Heart left ventricle (tissue), 13 donors: ENCODE data around the gene AURKAIP1.

Experiments used
- POLR2A ChIP-seq, 2 donors: fragments of 450-650 bp; IDR thresholded peaks; one replicate each; pipeline ENCODE4 v1.6.1; 2017; ENCODE audit warnings: antibody characterized with exemption in 2 of 2, mild to moderate bottlenecking in 2 of 2, moderate library complexity in 2 of 2
- TF ChIP-seq, protein P1 (sequence below), 12 donors: fragments of 200-600 bp; sonication (generic) in 4 of 12; IDR thresholded peaks; one replicate each; pipeline versions ENCODE4 v1.5.0 to v1.8.0; 2018 to 2022; ENCODE audit warnings: antibody characterized with exemption in 12 of 12, mild to moderate bottlenecking in 5 of 12
- donor health status: ischemic (EF 13 %, LVEDD 7.1; RV severe dilation, severe dysfunction).
- donor health status: DM: no; HTN: yes; CAD: no.
- donor health status: DM: no; HTN: no; CAD: no.
- donor health status: ischemic (EF 25% LVEDD 6.9; RV normal size, moderate dysfunction).
- donor health status: ischemic (EF 25% LVEDD 5.7; RV mildly dilated, moderate dysfunction).
- donor health status: ischemic (EF 35%, LVEDD 5.7; RV mildly dilated, moderate dysfunction).
- donor health status: nonischemic (EF 11% LVEDD 7.7; RV severe dilation, severe dysfunction).
- donor health status: DM: yes; HTN: yes; CAD: no.
- donor health status: PGD.
- donor health status: ischemic (EF 29% LVEDD 5.4; RV normal size, mild dysfunction).
- donor health status: nonischemic (EF 23%, LVEDD 6.1; RV moderate dilation, normal function).

DNA sequence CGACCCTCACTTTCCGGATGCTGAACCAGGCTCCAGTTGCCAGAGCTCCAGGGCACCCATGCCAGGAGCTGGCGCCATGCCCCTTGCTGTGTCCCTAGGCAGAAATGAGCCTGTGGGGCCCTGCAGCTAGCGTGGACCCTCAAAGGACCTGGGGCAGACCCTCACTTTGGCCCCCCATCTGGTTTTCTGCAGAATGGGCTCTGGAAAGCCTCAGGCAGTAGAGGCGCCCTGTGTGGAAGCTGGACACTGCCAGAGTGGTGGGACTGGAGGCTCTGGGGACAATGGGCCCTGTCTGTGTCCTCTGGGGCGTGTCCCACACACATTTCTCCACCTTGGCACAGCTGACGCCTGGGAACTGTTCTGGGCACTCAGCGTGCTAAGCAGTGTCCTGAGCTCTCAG, 6.3 kb upstream of the AURKAIP1 start:
- TF ChIP-seq, protein P1, sequence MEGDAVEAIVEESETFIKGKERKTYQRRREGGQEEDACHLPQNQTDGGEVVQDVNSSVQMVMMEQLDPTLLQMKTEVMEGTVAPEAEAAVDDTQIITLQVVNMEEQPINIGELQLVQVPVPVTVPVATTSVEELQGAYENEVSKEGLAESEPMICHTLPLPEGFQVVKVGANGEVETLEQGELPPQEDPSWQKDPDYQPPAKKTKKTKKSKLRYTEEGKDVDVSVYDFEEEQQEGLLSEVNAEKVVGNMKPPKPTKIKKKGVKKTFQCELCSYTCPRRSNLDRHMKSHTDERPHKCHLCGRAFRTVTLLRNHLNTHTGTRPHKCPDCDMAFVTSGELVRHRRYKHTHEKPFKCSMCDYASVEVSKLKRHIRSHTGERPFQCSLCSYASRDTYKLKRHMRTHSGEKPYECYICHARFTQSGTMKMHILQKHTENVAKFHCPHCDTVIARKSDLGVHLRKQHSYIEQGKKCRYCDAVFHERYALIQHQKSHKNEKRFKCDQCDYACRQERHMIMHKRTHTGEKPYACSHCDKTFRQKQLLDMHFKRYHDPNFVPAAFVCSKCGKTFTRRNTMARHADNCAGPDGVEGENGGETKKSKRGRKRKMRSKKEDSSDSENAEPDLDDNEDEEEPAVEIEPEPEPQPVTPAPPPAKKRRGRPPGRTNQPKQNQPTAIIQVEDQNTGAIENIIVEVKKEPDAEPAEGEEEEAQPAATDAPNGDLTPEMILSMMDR (IDR thresholded peaks at IDR 0.05), result no peak
- no peak for TF ChIP-seq POLR2A (IDR thresholded peaks at IDR 0.05)
